Measurements from ENCODE around the gene PRRX2. TPM values are rescaled to one million over a fixed set of nuclear protein-coding genes. Genes with fewer than 3 reads are reported as not detected.

The PRRX2 gene
- total and polyA plus RNA-seq, 9 of the 15 experiments (the other 6 are each of a cell fraction or from before 2014, with no cell fraction given): 0.21 TPM; not detected in 8

- H3K4me3 ChIP-seq: no peak overlapping the region
- 0 out of 2 replicates have a peak, but pooled peaks have one; percentile 22 for TF ChIP-seq ZNF263 (CRISPR knock-in tag; IDR thresholded peaks at IDR 0.05; ENCODE audit: borderline replicate concordance)
- peak; percentile 55 for TF ChIP-seq TFE3 (CRISPR knock-in tag; IDR thresholded peaks at IDR 0.05)
- no peak for TF ChIP-seq ZC3H8 (IDR thresholded peaks at IDR 0.05)
- peaks cover 0 to 20% of the 10 kb centered on the region in 2 experiments; a peak in 2 of 5 replicates for H3K4me1 ChIP-seq (replicated peaks in 1 of 2; ENCODE audit: control insufficient read depth in 2 of 2, insufficient read depth in 2 of 2, low read length in 2 of 2)
- 12% methylated on average over 5 of the region's 5 CpGs for WGBS (ENCODE audit: insufficient coverage, low coverage, missing lambda C conversion rate)
- no peak overlapping the region for H2AFZ ChIP-seq (ENCODE audit: low read depth, low read length)
- ATAC-seq: no peak
- BruUV-seq (replicated peaks): no TSS peak
- CTCF ChIA-PET (ENCODE audit: low intra/inter-chr PET ratio): no interaction called here
- no peaks in the 10 kb centered on the region for H3K9me1 ChIP-seq (ENCODE audit: control insufficient read depth, insufficient read depth, low read length)
- in situ Hi-C loops (cut with MboI) (no loop called here), intact Hi-C loops (cut with micrococcal nuclease) (no loop called here)
- peaks cover 56 to 75% of the 10 kb centered on the region in 2 experiments for H3K27me3 ChIP-seq (ENCODE audit: control insufficient read depth in 2 of 2, insufficient read depth in 2 of 2, low read length in 2 of 2)
- no peaks in the 10 kb centered on the region for H3K36me3 ChIP-seq (ENCODE audit: control insufficient read depth, insufficient read depth, low read length)
- no peak overlapping the region for H3K27ac ChIP-seq (ENCODE audit: extremely low read depth, low read depth, low read length)
- no peak for DNase-seq (ENCODE audit: extremely low read depth in 1 of 4, low spot score in 3 of 4)
- H4K20me1 ChIP-seq (replicated peaks; ENCODE audit: control insufficient read depth, insufficient read depth, low read length): no peaks in the 10 kb centered on the region
- no peaks in the 10 kb centered on the region for H3K9me3 ChIP-seq (replicated peaks; ENCODE audit: control insufficient read depth, insufficient read depth, low read depth, low read length)
- H3K9ac ChIP-seq (ENCODE audit: insufficient read depth in 1 of 2, low read depth in 2 of 2, low read length in 2 of 2): no peak overlapping the region
- H3K4me2 ChIP-seq (ENCODE audit: insufficient read depth, low read length): no peak overlapping the region
- FAIRE-seq: no peak
- POLR2A ChIA-PET: interaction anchor here (0.7 to 1.5 kb wide), 3 partner anchors 17 to 520 kb away, joined by 3 to 4 read pairs (median 3); no protein-coding TSS in a partner anchor
- H3K79me2 ChIP-seq (ENCODE audit: control insufficient read depth, insufficient read depth, low read length): no peaks in the 10 kb centered on the region
Observed at GRCh38 chr9:129701549-129701948, 36.1 kb downstream of the PRRX2 start.

Data from K562 (cell line).